ENCODE results near the gene SALL3.
"Not testable (repeated sequence)": the region's sequence is repeated elsewhere in the genome, so short reads cannot be mapped to it uniquely, and the experiment has no call there.

The SALL3 gene

DNA sequence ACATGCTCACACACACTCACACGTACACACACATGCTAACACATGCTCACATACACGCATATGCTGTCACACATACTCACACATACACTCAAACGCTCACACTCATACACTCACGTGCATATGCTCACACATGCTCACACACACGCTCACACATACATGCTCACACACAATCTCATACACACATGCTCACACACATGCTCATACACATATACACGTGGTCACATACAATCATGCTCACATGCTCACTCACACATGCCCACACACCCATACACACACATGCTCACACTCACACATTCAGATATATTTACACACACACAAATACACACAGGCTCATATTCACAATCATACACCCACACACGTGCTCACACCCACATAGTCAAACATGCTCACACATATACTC is 17.5 kb upstream of the SALL3 start:
- DNase-seq (ENCODE audit: low read depth, low spot score) = no peak
- TF ChIP-seq, protein P1, sequence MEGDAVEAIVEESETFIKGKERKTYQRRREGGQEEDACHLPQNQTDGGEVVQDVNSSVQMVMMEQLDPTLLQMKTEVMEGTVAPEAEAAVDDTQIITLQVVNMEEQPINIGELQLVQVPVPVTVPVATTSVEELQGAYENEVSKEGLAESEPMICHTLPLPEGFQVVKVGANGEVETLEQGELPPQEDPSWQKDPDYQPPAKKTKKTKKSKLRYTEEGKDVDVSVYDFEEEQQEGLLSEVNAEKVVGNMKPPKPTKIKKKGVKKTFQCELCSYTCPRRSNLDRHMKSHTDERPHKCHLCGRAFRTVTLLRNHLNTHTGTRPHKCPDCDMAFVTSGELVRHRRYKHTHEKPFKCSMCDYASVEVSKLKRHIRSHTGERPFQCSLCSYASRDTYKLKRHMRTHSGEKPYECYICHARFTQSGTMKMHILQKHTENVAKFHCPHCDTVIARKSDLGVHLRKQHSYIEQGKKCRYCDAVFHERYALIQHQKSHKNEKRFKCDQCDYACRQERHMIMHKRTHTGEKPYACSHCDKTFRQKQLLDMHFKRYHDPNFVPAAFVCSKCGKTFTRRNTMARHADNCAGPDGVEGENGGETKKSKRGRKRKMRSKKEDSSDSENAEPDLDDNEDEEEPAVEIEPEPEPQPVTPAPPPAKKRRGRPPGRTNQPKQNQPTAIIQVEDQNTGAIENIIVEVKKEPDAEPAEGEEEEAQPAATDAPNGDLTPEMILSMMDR (IDR thresholded peaks at IDR 0.05; ENCODE audit: low read depth, low read length) = no peak
- in situ Hi-C loops (cut with HindIII; ENCODE audit: low sequenced_read_pairs) = no loop called here

DNA sequence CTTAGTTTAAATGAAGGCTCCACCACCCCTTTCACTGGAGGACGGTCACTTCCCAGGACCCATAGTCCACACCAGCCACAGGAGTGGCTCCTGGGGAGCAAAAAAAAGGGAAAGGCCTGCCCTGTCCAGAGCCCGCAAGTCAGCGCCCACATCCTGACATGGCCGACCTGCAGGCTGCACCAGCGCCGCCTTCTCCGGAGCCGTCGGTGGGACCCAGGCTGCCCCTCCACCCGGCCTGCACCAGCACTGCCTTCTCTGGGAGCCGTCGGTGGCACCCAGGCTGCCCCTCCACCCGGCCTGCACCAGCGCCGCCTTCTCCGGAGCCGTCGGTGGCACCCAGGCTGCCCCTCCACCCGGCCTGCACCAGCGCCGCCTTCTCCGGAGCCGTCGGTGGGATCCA is 14.9 kb upstream of the SALL3 start:
- DNase-seq (ENCODE audit: low read depth, low spot score); in situ Hi-C loops (cut with HindIII; ENCODE audit: low sequenced_read_pairs); H3K4me3 ChIP-seq (ENCODE audit: low read depth, low read length): not testable (repeated sequence)

More for the DNA sequence above, 17.5 kb upstream of the SALL3 start:
- H3K4me3 ChIP-seq (ENCODE audit: low read depth, low read length) = no peak overlapping the region

DNA sequence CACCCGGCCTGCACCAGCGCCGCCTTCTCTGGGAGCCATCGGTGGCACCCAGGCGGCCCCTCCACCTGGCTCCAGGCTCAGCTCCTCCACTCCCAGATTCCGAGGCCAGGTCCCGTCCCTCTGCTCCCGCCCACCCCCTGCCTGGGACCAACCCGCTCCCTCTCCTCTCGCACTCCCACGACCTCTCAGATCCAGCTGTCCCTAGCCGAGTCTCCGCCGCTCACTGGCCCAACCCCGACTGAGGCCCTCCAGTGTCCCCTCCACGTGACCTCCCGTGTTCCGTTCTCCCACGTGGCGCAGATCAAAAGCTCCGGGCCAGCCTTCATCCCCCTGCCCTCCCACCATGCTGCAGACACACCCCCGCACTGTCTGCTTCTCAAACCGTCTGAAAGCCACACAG is 14.4 kb upstream of the SALL3 start:
- TF ChIP-seq, protein P1 (IDR thresholded peaks at IDR 0.05; ENCODE audit: low read depth, low read length) = no peak
- no peak overlapping the region for H3K4me3 ChIP-seq (ENCODE audit: low read depth, low read length)
- DNase-seq (ENCODE audit: low read depth, low spot score) = no peak
- in situ Hi-C loops (cut with HindIII; ENCODE audit: low sequenced_read_pairs) = no loop called here

DNA sequence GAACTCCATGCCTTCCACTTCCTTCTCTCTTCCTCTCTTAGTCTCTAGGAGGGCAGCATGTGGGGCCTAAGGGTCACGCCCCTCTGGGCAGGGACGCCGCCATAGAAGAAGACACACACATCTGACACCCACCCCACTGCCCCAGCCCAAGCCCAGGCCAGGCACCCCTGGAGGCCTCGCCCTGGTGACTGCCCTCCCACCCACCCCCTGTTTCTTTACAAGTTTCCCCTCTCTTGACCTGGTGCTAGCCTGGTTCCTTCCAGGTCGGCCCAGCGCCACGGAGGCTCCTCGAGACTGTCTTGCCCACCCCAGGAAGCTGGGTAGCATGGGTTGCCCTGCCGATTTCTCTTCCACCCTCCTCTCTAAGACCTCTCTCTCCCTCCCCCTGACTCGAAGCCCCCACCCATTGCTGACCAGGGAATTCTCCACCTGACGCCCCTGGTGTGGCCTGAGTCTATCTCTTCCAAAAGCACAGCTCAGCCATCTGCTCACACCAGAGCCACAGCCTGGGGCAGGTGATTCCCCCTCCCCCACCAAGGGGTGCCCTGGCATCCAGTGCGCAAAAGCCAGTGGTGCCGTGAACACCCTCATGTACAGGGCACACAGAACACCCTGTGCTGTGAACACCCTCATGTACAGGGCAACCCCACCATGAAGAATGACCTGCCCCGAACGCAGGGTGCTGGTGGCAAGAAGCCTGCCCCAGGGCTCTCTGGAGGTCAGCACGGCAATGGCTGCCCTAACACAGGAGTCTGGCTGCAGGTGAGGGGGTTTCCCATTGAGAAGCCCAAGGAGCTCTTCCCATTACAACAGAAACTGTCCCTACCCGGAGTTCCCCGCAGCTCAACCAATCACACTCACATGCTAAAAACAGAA is 13.5 kb upstream of the SALL3 start:
- TF ChIP-seq, protein P1 (IDR thresholded peaks at IDR 0.05; ENCODE audit: low read depth, low read length) = no peak

DNA sequence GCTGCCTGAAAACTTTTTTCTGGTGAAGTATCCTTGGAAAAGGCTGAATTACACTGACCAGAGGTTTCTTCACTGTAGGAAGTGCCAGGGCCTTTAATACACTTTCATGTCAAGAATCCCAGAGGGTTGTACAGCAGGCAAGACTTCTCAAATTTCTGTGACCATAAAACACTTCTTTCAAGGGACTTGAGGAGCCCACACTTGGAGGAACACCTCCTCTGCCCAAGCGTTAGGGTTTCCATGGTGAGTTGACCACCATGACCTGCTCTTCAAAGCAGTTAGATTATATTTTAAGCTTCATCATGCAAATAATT is 12.9 kb upstream of the SALL3 start:
- TF ChIP-seq, protein P1 (IDR thresholded peaks at IDR 0.05; ENCODE audit: low read depth, low read length) = no peak
- in situ Hi-C loops (cut with HindIII; ENCODE audit: low sequenced_read_pairs) = no loop called here
- no peak for DNase-seq (ENCODE audit: low read depth, low spot score)
- no peak overlapping the region for H3K4me3 ChIP-seq (ENCODE audit: low read depth, low read length)

More for the DNA sequence above, 13.5 kb upstream of the SALL3 start:
- no peak for DNase-seq (ENCODE audit: low read depth, low spot score)
- no peak overlapping the region for H3K4me3 ChIP-seq (ENCODE audit: low read depth, low read length)
- in situ Hi-C loops (cut with HindIII; ENCODE audit: low sequenced_read_pairs) = no loop called here

DNA sequence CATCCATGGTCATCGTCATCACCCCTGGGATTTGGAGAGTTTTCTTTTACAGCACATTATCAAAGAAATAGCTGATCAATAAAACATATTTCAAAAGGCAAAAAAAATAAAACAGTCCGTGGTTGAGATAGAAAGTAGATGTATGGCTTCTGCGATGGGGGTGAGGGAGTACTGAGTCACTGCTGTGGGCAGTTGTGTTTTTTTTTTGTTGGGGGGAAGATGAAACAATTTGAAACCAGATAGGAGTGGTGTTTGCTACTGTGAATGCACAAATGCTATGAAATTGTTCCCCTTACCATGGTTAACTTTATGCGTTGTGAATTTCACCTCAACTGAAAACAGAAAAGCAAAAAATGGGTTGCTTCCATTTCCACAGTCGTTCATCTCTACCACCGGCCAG is 11.9 kb upstream of the SALL3 start:
- in situ Hi-C loops (cut with HindIII; ENCODE audit: low sequenced_read_pairs) = no loop called here
- TF ChIP-seq, protein P1 (IDR thresholded peaks at IDR 0.05; ENCODE audit: low read depth, low read length) = no peak
- no peak for DNase-seq (ENCODE audit: low read depth, low spot score)
- no peak overlapping the region for H3K4me3 ChIP-seq (ENCODE audit: low read depth, low read length)

DNA sequence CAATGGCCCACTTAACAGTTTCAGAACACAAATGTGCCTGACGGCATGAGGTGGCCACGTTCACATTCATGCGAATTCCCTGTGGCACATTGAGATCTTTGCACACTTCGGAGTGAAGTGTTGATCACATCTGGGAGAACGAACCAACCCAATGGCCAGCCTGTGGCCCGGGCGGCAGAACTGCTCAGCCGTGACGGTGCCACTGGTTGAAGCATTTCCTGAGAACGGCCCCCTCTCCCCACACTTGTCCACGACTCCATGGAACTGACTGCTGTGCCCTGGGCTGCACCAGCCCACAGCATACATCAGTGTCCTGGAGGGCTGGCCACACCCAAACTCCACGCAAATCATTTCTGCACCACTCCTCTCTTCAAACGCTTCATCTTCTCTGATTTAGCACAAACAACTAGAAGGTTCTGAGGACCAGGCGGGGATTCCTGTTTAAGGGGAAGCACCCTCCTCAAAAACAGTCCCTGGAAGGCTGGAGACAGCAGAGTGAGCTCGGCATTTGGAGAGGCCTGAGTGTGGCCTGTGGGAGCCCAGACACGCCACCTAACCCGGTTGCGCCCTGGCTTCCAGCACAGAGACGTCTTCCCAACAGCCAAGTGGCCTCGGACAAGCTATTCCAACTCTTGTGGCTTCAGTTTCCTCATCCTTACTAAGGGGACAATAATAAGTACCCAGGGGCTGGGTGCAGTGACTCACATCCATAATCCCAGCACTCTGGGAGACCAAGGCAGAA is 9.9 kb upstream of the SALL3 start:
- TF ChIP-seq, protein P1 (IDR thresholded peaks at IDR 0.05; ENCODE audit: low read depth, low read length) = no peak
- DNase-seq (ENCODE audit: low read depth, low spot score) = no peak
- in situ Hi-C loops (cut with HindIII; ENCODE audit: low sequenced_read_pairs) = no loop called here
- no peak overlapping the region for H3K4me3 ChIP-seq (ENCODE audit: low read depth, low read length)

Measured in astrocyte of the spinal cord (primary cell).